Activated naive CD4-positive, alpha-beta T cell treated with anti-CD3 and anti-CD28 coated beads for 36 hours (primary cell): ENCODE results near the gene CEP57. TPM values are rescaled to one million over a fixed set of nuclear protein-coding genes. Genes with fewer than 3 reads are reported as not detected.
"Not testable (repeated sequence)": the region's sequence is repeated elsewhere in the genome, so short reads cannot be mapped to it uniquely, and the experiment has no call there.

Source experiments
- CTCF ChIA-PET: fragments of 350-600 bp; sonication (Branson Sonifier 250); formaldehyde crosslinking; loops from one replicate; lab custom pipeline; 2021; ENCODE audit warnings: antibody characterized with exemption; lab: Charles Lee
- DNase-seq: peaks from one replicate; pipeline ENCODE4 v3.0.0-alpha.2; 2020
- H3K27ac Mint-ChIP-seq: one replicate; pipeline ENCODE4 v1.8.0; 2021; ENCODE audit warnings: mild to moderate bottlenecking, mixed read lengths
- H3K27me3 Mint-ChIP-seq: one replicate; pipeline ENCODE4 v1.8.0; 2021; ENCODE audit warnings: low read depth, mixed read lengths
- H3K36me3 Mint-ChIP-seq: one replicate; pipeline ENCODE4 v1.8.0; 2021; ENCODE audit warnings: low read depth, mixed read lengths
- H3K4me1 Mint-ChIP-seq: one replicate; pipeline ENCODE4 v1.8.0; 2021; ENCODE audit warnings: low read depth, mixed read lengths
- H3K4me3 Mint-ChIP-seq: one replicate; pipeline ENCODE4 v1.8.0; 2021; ENCODE audit warnings: mild to moderate bottlenecking, moderate library complexity, mixed read lengths
- H3K9me3 Mint-ChIP-seq: one replicate; pipeline ENCODE4 v1.8.0; 2021; ENCODE audit warnings: mixed read lengths
- intact Hi-C: fragments of 100-400 bp; cut with micrococcal nuclease; formaldehyde crosslinking; loops from one replicate; pipeline ENCODE4 v1.15.1; 2023
- total RNA-seq, 2 experiments: library from RNA; stranded (reverse); gene quantifications; one replicate each; pipeline ENCODE4 v1.2.3, GENCODE V29; 2021

Gene CEP57
- total RNA-seq, 2 experiments from 2014 or later, result 110 to 115 TPM

DNA sequence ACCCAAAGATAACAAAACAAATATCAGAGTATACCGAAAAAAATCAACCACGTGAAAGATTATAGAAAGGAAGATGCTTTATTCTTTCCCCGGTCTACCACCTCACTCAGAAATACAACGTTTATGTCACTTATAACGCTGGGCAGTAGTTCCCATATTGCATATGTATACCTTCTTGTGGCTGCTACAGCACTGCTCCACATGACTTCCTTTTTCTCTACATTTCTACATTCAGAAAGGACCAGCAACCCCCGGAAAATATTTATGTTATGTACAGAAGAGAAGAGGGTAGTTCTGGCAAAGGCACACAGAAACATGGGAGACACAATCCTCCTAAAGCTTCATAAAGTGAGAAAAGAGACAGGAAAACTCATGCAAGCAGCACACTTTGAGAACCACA lies 76.8 kb downstream of the CEP57 start:
- no peak overlapping the region for H3K4me3 Mint-ChIP-seq

DNA sequence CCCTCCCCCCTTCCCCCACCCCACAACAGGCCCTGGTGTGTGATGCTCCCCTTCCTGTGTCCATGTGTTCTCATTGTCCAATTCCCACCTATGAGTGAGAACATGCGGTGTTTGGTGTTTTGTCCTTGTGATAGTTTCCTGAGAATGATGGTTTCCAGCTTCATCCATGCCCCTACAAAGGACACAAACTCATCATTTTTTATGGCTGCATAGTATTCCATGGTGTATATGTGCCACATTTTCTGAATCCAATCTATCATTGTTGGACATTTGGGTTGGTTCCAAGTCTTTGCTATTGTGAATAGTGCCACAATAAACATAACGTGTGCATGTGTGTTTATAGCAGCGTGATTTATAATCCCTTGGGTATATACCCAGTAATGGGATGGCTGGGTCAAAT lies 80.6 kb downstream of the CEP57 start:
- CTCF ChIA-PET, H3K9me3 Mint-ChIP-seq, DNase-seq, H3K27me3 Mint-ChIP-seq, intact Hi-C loops, H3K4me3 Mint-ChIP-seq, H3K36me3 Mint-ChIP-seq, H3K4me1 Mint-ChIP-seq, H3K27ac Mint-ChIP-seq: not testable (repeated sequence)

More for the DNA sequence above, 76.8 kb downstream of the CEP57 start:
- no peaks in the 10 kb centered on the region for H3K4me1 Mint-ChIP-seq
- H3K36me3 Mint-ChIP-seq, result peaks cover 6% of the 10 kb centered on the region
- H3K27me3 Mint-ChIP-seq, result no peaks in the 10 kb centered on the region
- intact Hi-C loops, result no loop called here
- H3K9me3 Mint-ChIP-seq, result peaks cover 1% of the 10 kb centered on the region
- CTCF ChIA-PET, result interaction anchor here (0.5 kb wide), 1 partner anchor 43 kb away, joined by 3 read pairs; no protein-coding TSS in a partner anchor
- no peak for DNase-seq
- H3K27ac Mint-ChIP-seq, result no peak overlapping the region

DNA sequence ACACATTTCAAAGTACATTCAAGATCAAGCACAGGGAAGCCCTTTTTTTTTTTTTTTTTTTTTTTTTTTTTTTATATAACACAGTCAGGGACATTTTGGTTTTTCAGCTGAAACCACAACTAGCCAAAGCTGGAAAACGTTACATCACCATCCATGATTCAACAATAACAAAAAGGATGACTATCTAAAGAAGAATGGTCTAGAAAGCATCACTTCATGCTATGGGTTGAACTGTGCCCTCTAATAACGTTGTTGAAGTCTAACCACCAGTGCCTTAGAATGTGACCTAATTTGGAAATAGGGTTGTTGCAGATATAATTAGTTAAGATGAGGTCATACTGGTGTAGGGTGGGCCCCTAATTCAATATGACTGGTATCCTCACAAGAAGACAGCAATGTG lies 87.0 kb downstream of the CEP57 start:
- intact Hi-C loops, result loop anchor here (5.0 kb wide), 1 partner anchor 185 kb away; no protein-coding TSS in a partner anchor
- H3K36me3 Mint-ChIP-seq, result peaks cover 17% of the 10 kb centered on the region

More for the DNA sequence above, 87.0 kb downstream of the CEP57 start:
- H3K4me3 Mint-ChIP-seq, result no peak overlapping the region
- no peaks in the 10 kb centered on the region for H3K27me3 Mint-ChIP-seq
- CTCF ChIA-PET, result no interaction called here
- no peaks in the 10 kb centered on the region for H3K9me3 Mint-ChIP-seq
- DNase-seq, result peak; percentile 22
- H3K4me1 Mint-ChIP-seq, result peaks cover 13% of the 10 kb centered on the region
- H3K27ac Mint-ChIP-seq, result peak overlapping the region; percentile 7

Other genes starting within 250 kb of the CEP57 start
- gene FAM76B, start 716 bp upstream of the CEP57 start, total RNA-seq, result 10 to 100 TPM; 70.3 to 71.4 TPM
- gene MTMR2, start 133.6 kb downstream of the CEP57 start, total RNA-seq, result 10 to 100 TPM; 32.5 to 34.6 TPM